Activated CD4-positive, alpha-beta memory T cell treated with anti-CD3 and anti-CD28 coated beads for 36 hours (primary cell): ENCODE measurements around the gene SYT11. TPM values are rescaled to one million over a fixed set of nuclear protein-coding genes. Genes with fewer than 3 reads are reported as not detected.
"Not testable (repeated sequence)": the region's sequence is repeated elsewhere in the genome, so short reads cannot be mapped to it uniquely, and the experiment has no call there.

Experiments
- CTCF ChIA-PET: fragments of 350-600 bp; sonication (Branson Sonifier 250); formaldehyde crosslinking; loops from one replicate; lab custom pipeline; 2021; ENCODE audit warnings: antibody characterized with exemption, inconsistent platforms; lab: Charles Lee
- POLR2A ChIA-PET: fragments of 350-600 bp; sonication (Branson Sonifier 250); formaldehyde crosslinking; loops from one replicate; lab custom pipeline; 2021; ENCODE audit warnings: antibody characterized with exemption; lab: Charles Lee
- DNase-seq: peaks from one replicate; pipeline ENCODE4 v3.0.0-alpha.2; 2020
- H3K27ac Mint-ChIP-seq: one replicate; pipeline ENCODE4 v1.8.0; 2021; ENCODE audit warnings: mixed read lengths
- H3K27me3 Mint-ChIP-seq: one replicate; pipeline ENCODE4 v1.8.0; 2021; ENCODE audit warnings: mixed read lengths
- H3K36me3 Mint-ChIP-seq: one replicate; pipeline ENCODE4 v1.8.0; 2021; ENCODE audit warnings: mixed read lengths
- H3K4me1 Mint-ChIP-seq: one replicate; pipeline ENCODE4 v1.8.0; 2021; ENCODE audit warnings: low read depth, mixed read lengths
- H3K4me3 Mint-ChIP-seq: one replicate; pipeline ENCODE4 v1.8.0; 2021; ENCODE audit warnings: mild to moderate bottlenecking, mixed read lengths
- H3K9me3 Mint-ChIP-seq: one replicate; pipeline ENCODE4 v1.8.0; 2021; ENCODE audit warnings: mixed read lengths
- intact Hi-C: fragments of 100-400 bp; cut with micrococcal nuclease; formaldehyde crosslinking; loops from one replicate; pipeline ENCODE4 v1.15.1; 2023
- total RNA-seq, 2 experiments: library from RNA; stranded (reverse); gene quantifications; one replicate each; pipeline ENCODE4 v1.2.3, GENCODE V29; 2021

SYT11 gene
- total RNA-seq, 2 experiments from 2014 or later = 25.0 to 25.1 TPM

GRCh38 chr1:155930725-155931124 lies 71.4 kb downstream of the SYT11 start:
- peaks cover 38% of the 10 kb centered on the region for H3K4me1 Mint-ChIP-seq
- H3K36me3 Mint-ChIP-seq = peaks cover 51% of the 10 kb centered on the region
- CTCF ChIA-PET = interaction anchor here (1.0 to 6.7 kb wide), 7 partner anchors 7 to 406 kb away, joined by 3 to 77 read pairs (median 4); partner anchors contain the start of gene ARHGEF2
- H3K27me3 Mint-ChIP-seq, DNase-seq, H3K9me3 Mint-ChIP-seq, H3K27ac Mint-ChIP-seq: not testable (repeated sequence)
- POLR2A ChIA-PET = interaction anchor here (0.7 to 1.0 kb wide), 2 partner anchors 24 to 169 kb away, joined by 3 to 4 read pairs; no protein-coding TSS in a partner anchor
- intact Hi-C loops = loop anchor here (5.0 kb wide), 1 partner anchor 407 kb away; the partner anchor contains the start of genes CCT3 and TSACC
- peak overlapping the region; percentile 47 for H3K4me3 Mint-ChIP-seq

- Mint-ChIP-seq H3K27me3 (no peaks in the 10 kb centered on the region), H3K27ac (no peak overlapping the region), H3K36me3 (peaks cover 43% of the 10 kb centered on the region), H3K4me3 (peak overlapping the region; percentile 33), H3K9me3 (no peaks in the 10 kb centered on the region), H3K4me1 (peaks cover 42% of the 10 kb centered on the region)
- ChIA-PET CTCF (interaction anchor here (1.0 to 6.7 kb wide), 6 partner anchors 8 to 405 kb away, joined by 3 to 77 read pairs (median 4); partner anchors contain the start of gene ARHGEF2), POLR2A (interaction anchor here (0.7 to 3.7 kb wide), 2 partner anchors 47 to 170 kb away, joined by 4 to 32 read pairs; partner anchors contain the start of gene ARHGEF2)
- intact Hi-C loops = loop anchor here (5.0 kb wide), 1 partner anchor 406 kb away; the partner anchor contains the start of genes CCT3 and TSACC
- DNase-seq = no peak
Observed at GRCh38 chr1:155931332-155932038, 72.1 kb downstream of the SYT11 start.

GRCh38 chr1:155932081-155932480 lies 72.7 kb downstream of the SYT11 start:
- POLR2A ChIA-PET = interaction anchor here (3.7 kb wide), 1 partner anchor 46 kb away, joined by 32 read pairs; the partner anchor contains the start of gene ARHGEF2
- H3K27ac Mint-ChIP-seq = no peak overlapping the region
- intact Hi-C loops = loop anchor here (5.0 kb wide), 1 partner anchor 405 kb away; the partner anchor contains the start of genes CCT3 and TSACC

GRCh38 chr1:155932487-155932886 lies 73.1 kb downstream of the SYT11 start:
- no peak for DNase-seq
- intact Hi-C loops = loop anchor here (5.0 kb wide), 1 partner anchor 405 kb away; the partner anchor contains the start of genes CCT3 and TSACC
- peaks cover 34% of the 10 kb centered on the region for H3K36me3 Mint-ChIP-seq
- no peaks in the 10 kb centered on the region for H3K27me3 Mint-ChIP-seq
- H3K9me3 Mint-ChIP-seq = no peaks in the 10 kb centered on the region
- ChIA-PET CTCF (interaction anchor here (0.7 to 6.7 kb wide), 5 partner anchors 9 to 601 kb away, joined by 3 to 77 read pairs (median 4); partner anchors contain the start of gene ARHGEF2), POLR2A (interaction anchor here (3.7 kb wide), 1 partner anchor 46 kb away, joined by 32 read pairs; the partner anchor contains the start of gene ARHGEF2)
- H3K27ac Mint-ChIP-seq = peak overlapping the region; percentile 45
- peaks cover 42% of the 10 kb centered on the region for H3K4me1 Mint-ChIP-seq
- peak overlapping the region; percentile 61 for H3K4me3 Mint-ChIP-seq

More at GRCh38 chr1:155932081-155932480, 72.7 kb downstream of the SYT11 start:
- H3K36me3 Mint-ChIP-seq = peaks cover 37% of the 10 kb centered on the region
- H3K27me3 Mint-ChIP-seq = no peaks in the 10 kb centered on the region
- CTCF ChIA-PET = interaction anchor here (1.1 to 6.7 kb wide), 5 partner anchors 9 to 405 kb away, joined by 3 to 77 read pairs (median 4); partner anchors contain the start of gene ARHGEF2
- peaks cover 42% of the 10 kb centered on the region for H3K4me1 Mint-ChIP-seq
- no peaks in the 10 kb centered on the region for H3K9me3 Mint-ChIP-seq
- peak overlapping the region; percentile 33 for H3K4me3 Mint-ChIP-seq
- DNase-seq = no peak

GRCh38 chr1:155933591-155934096 lies 74.3 kb downstream of the SYT11 start:
- H3K36me3 Mint-ChIP-seq = peaks cover 30% of the 10 kb centered on the region
- peak; percentile 31 for DNase-seq
- H3K4me3 Mint-ChIP-seq = no peak overlapping the region
- POLR2A ChIA-PET = interaction anchor here (0.6 to 3.7 kb wide), 14 partner anchors 9 to 164 kb away, joined by 3 to 32 read pairs (median 4); partner anchors contain the start of genes ARHGEF2 and SYT11
- CTCF ChIA-PET = interaction anchor here (0.9 to 6.7 kb wide), 7 partner anchors 12 to 133 kb away, joined by 3 to 77 read pairs (median 4); partner anchors contain the start of gene ARHGEF2
- H3K27me3 Mint-ChIP-seq = no peaks in the 10 kb centered on the region
- no peaks in the 10 kb centered on the region for H3K9me3 Mint-ChIP-seq
- H3K4me1 Mint-ChIP-seq = peaks cover 46% of the 10 kb centered on the region
- intact Hi-C loops = loop anchor here (1.0 to 5.0 kb wide), 6 partner anchors 13 to 404 kb away; partner anchors contain the start of genes CCT3, LAMTOR2, RIT1 and TSACC
- no peak overlapping the region for H3K27ac Mint-ChIP-seq

GRCh38 chr1:155934097-155934935 lies 74.9 kb downstream of the SYT11 start, which contains the start of gene KHDC4:
TSS of gene KHDC4 (minus strand) at chr1:155934413. CDS start at chr1:155934373, 40 bp downstream.
- no peaks in the 10 kb centered on the region for H3K9me3 Mint-ChIP-seq
- H3K36me3 Mint-ChIP-seq = peaks cover 25% of the 10 kb centered on the region
- H3K27ac Mint-ChIP-seq = no peak within 1 kb of the TSS
- DNase-seq = peak; percentile 97
- intact Hi-C loops = loop anchor here (1.0 to 5.0 kb wide), 6 partner anchors 12 to 403 kb away; partner anchors contain the start of genes CCT3, LAMTOR2, RIT1 and TSACC
- ChIA-PET POLR2A (interaction anchor here (0.6 to 3.7 kb wide), 19 partner anchors 9 to 348 kb away, joined by 3 to 32 read pairs (median 4); partner anchors contain the start of genes ARHGEF2, SMG5 and SYT11), CTCF (interaction anchor here (0.7 to 6.7 kb wide), 7 partner anchors 11 to 132 kb away, joined by 3 to 77 read pairs (median 4); partner anchors contain the start of gene ARHGEF2)
- no peaks in the 10 kb centered on the region for H3K27me3 Mint-ChIP-seq
- H3K4me3 Mint-ChIP-seq = no peak within 1 kb of the TSS
- peaks cover 42% of the 10 kb centered on the region for H3K4me1 Mint-ChIP-seq

Other genes starting within 250 kb of the SYT11 start
- gene MSTO1, start 249.3 kb upstream of the SYT11 start, total RNA-seq = 10 to 100 TPM; 59.6 to 63.4 TPM
- gene YY1AP1, start 170.8 kb upstream of the SYT11 start, total RNA-seq = 10 to 100 TPM; 56.2 to 62.1 TPM
- 100 to 1,000 TPM; 142 to 145 TPM for gene DAP3, start 170.5 kb upstream of the SYT11 start, total RNA-seq
- 10 to 100 TPM; 48.0 to 51.2 TPM for gene GON4L, start 2.4 kb upstream of the SYT11 start, total RNA-seq
- gene RIT1, start 51.8 kb downstream of the SYT11 start, total RNA-seq = 10 to 100 TPM; 19.1 to 21.1 TPM
- gene KHDC4, start 74.8 kb downstream of the SYT11 start, total RNA-seq = 10 to 100 TPM; 66.1 to 70.2 TPM
- not detected for gene RXFP4, start 82.1 kb downstream of the SYT11 start, total RNA-seq
- gene ARHGEF2, start 119.0 kb downstream of the SYT11 start, total RNA-seq = 100 to 1,000 TPM; 165 to 174 TPM
- 100 to 1,000 TPM; 171 to 175 TPM for gene SSR2, start 161.4 kb downstream of the SYT11 start, total RNA-seq
- gene UBQLN4, start 194.2 kb downstream of the SYT11 start, total RNA-seq = 10 to 100 TPM; 32.7 to 32.9 TPM
- 10 to 100 TPM; 61.4 to 65.1 TPM for gene LAMTOR2, start 195.2 kb downstream of the SYT11 start, total RNA-seq
- under 1 TPM; 0.52 to 0.56 TPM for gene RAB25, start 201.6 kb downstream of the SYT11 start, total RNA-seq
- under 1 TPM; 0.43 to 0.51 TPM for gene MEX3A, start 222.9 kb downstream of the SYT11 start, total RNA-seq